Measurements from ENCODE around the gene ATP5F1E.

GRCh38 chr20:58978351-58979190, 53.6 kb downstream of the ATP5F1E start:
- TF ChIP-seq USF2 (IDR thresholded peaks at IDR 0.05; ENCODE audit: borderline replicate concordance, low read depth, low read length) (no peak), NFYA (IDR thresholded peaks at IDR 0.05; ENCODE audit: borderline replicate concordance, low read depth, low read length) (no peak), NR2C2 (IDR thresholded peaks at IDR 0.05; ENCODE audit: borderline replicate concordance, control insufficient read depth, insufficient read length, low read depth) (no peak)

Measured in GM12878 (cell line).